ENCODE results near the gene ARRDC1.
"Not testable (repeated sequence)": the region's sequence is repeated elsewhere in the genome, so short reads cannot be mapped to it uniquely, and the experiment has no call there.

The ARRDC1 gene

GRCh38 chr9:137611623-137612609 lies 6.4 kb downstream of the ARRDC1 start:
- FAIRE-seq, result peak; percentile 80
- DNase-seq (ENCODE audit: insufficient read length, low spot score), result peak; percentile 81

- FAIRE-seq, result no peak
Observed at GRCh38 chr9:137612741-137613142, 7.3 kb downstream of the ARRDC1 start.

GRCh38 chr9:137613259-137613658 lies 7.8 kb downstream of the ARRDC1 start:
- DNase-seq (ENCODE audit: insufficient read length, low spot score) (no peak), FAIRE-seq (no peak)

More at GRCh38 chr9:137612741-137613142, 7.3 kb downstream of the ARRDC1 start:
- no peak for DNase-seq (ENCODE audit: insufficient read length, low spot score)

GRCh38 chr9:137613738-137614523 lies 8.4 kb downstream of the ARRDC1 start:
- FAIRE-seq, result no peak
- DNase-seq (ENCODE audit: insufficient read length, low spot score), result no peak

- FAIRE-seq (no peak), DNase-seq (ENCODE audit: insufficient read length, low spot score) (no peak)
Observed at GRCh38 chr9:137614631-137615386, 9.3 kb downstream of the ARRDC1 start.

GRCh38 chr9:137615387-137615871 lies 9.9 kb downstream of the ARRDC1 start:
- FAIRE-seq (no peak), DNase-seq (ENCODE audit: insufficient read length, low spot score) (no peak)

GRCh38 chr9:137618105-137619067 lies 12.9 kb downstream of the ARRDC1 start, which contains the start of gene EHMT1:
Gene EHMT1 (plus strand): TSS chr9:137619005. CDS start chr9:137619029, 24 bp downstream.
- DNase-seq (ENCODE audit: insufficient read length, low spot score) (peak; percentile 89), FAIRE-seq (no peak)

GRCh38 chr9:137619240-137620047 lies 14.0 kb downstream of the ARRDC1 start:
- DNase-seq (ENCODE audit: insufficient read length, low spot score), result no peak
- no peak for FAIRE-seq

GRCh38 chr9:137620048-137620405 lies 14.5 kb downstream of the ARRDC1 start:
- DNase-seq (ENCODE audit: insufficient read length, low spot score), result no peak
- FAIRE-seq, result no peak

- FAIRE-seq (no peak), DNase-seq (ENCODE audit: insufficient read length, low spot score) (no peak)
Observed at GRCh38 chr9:137620581-137620980, 15.1 kb downstream of the ARRDC1 start.

- no peak for FAIRE-seq
Observed at GRCh38 chr9:137621131-137621757, 15.8 kb downstream of the ARRDC1 start.

GRCh38 chr9:137622211-137622610 lies 16.7 kb downstream of the ARRDC1 start:
- DNase-seq (ENCODE audit: insufficient read length, low spot score); FAIRE-seq: not testable (repeated sequence)

More at GRCh38 chr9:137621131-137621757, 15.8 kb downstream of the ARRDC1 start:
- no peak for DNase-seq (ENCODE audit: insufficient read length, low spot score)

- FAIRE-seq, result no peak
- no peak for DNase-seq (ENCODE audit: insufficient read length, low spot score)
Observed at GRCh38 chr9:137626464-137626863, 21.0 kb downstream of the ARRDC1 start.

- not testable (repeated sequence) for DNase-seq (ENCODE audit: insufficient read length, low spot score); FAIRE-seq
Observed at GRCh38 chr9:137627406-137627805, 21.9 kb downstream of the ARRDC1 start.

GRCh38 chr9:137630126-137630525 lies 24.6 kb downstream of the ARRDC1 start:
- FAIRE-seq, result no peak
- DNase-seq (ENCODE audit: insufficient read length, low spot score), result no peak

GRCh38 chr9:137630679-137631078 lies 25.2 kb downstream of the ARRDC1 start:
- no peak for DNase-seq (ENCODE audit: insufficient read length, low spot score)
- FAIRE-seq, result no peak

- DNase-seq (ENCODE audit: insufficient read length, low spot score) (no peak), FAIRE-seq (no peak)
Observed at GRCh38 chr9:137631345-137632229, 26.1 kb downstream of the ARRDC1 start.
